ENCODE measurements around the gene ZC3HAV1.

GRCh38 chr7:139023076-139023475 lies 86.4 kb downstream of the ZC3HAV1 start:
- no peak for TF ChIP-seq ZNF565 (CRISPR knock-in tag; conservative IDR thresholded peaks at IDR 0.05; ENCODE audit: low read depth)
- TF ChIP-seq ZFP3 (CRISPR knock-in tag; IDR thresholded peaks at IDR 0.05), result no peak
- no peak for TF ChIP-seq ZFP30 (CRISPR knock-in tag; IDR thresholded peaks at IDR 0.05)
- TF ChIP-seq OSR1 (CRISPR knock-in tag; IDR thresholded peaks at IDR 0.05), result no peak
- TF ChIP-seq, protein P1, sequence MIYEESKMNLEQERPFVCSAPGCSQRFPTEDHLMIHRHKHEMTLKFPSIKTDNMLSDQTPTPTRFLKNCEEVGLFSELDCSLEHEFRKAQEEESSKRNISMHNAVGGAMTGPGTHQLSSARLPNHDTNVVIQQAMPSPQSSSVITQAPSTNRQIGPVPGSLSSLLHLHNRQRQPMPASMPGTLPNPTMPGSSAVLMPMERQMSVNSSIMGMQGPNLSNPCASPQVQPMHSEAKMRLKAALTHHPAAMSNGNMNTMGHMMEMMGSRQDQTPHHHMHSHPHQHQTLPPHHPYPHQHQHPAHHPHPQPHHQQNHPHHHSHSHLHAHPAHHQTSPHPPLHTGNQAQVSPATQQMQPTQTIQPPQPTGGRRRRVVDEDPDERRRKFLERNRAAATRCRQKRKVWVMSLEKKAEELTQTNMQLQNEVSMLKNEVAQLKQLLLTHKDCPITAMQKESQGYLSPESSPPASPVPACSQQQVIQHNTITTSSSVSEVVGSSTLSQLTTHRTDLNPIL (CRISPR knock-in tag; IDR thresholded peaks at IDR 0.05; ENCODE audit: low read depth), result no peak
- no peak for TF ChIP-seq TSHZ2 (CRISPR knock-in tag; IDR thresholded peaks at IDR 0.05)
- no peak for TF ChIP-seq PATZ1 (CRISPR knock-in tag; IDR thresholded peaks at IDR 0.05; ENCODE audit: borderline replicate concordance)
- TF ChIP-seq POU6F1 (CRISPR knock-in tag; IDR thresholded peaks at IDR 0.05; ENCODE audit: borderline replicate concordance, low read depth), result no peak
- no peak for TF ChIP-seq TCF4 (CRISPR knock-in tag; IDR thresholded peaks at IDR 0.05; ENCODE audit: borderline replicate concordance)
- no peak for TF ChIP-seq CSDC2 (CRISPR knock-in tag; IDR thresholded peaks at IDR 0.05)
- TF ChIP-seq RARB (CRISPR knock-in tag; IDR thresholded peaks at IDR 0.05), result no peak
- TF ChIP-seq BACH2 (CRISPR knock-in tag; IDR thresholded peaks at IDR 0.05; ENCODE audit: borderline replicate concordance), result no peak
- TF ChIP-seq SNAI2 (CRISPR knock-in tag; IDR thresholded peaks at IDR 0.05), result no peak
- no peak for TF ChIP-seq TOX (CRISPR knock-in tag; IDR thresholded peaks at IDR 0.05; ENCODE audit: borderline replicate concordance)

All from SK-N-SH treated with all-trans-retinoic acid at 6 μM for 48 hours (cell line).